Activated CD8-positive, alpha-beta T cell treated with anti-CD3 and anti-CD28 coated beads for 36 hours (primary cell): Measurements from ENCODE around the gene SPNS1. TPM values are rescaled to one million over a fixed set of nuclear protein-coding genes. Genes with fewer than 3 reads are reported as not detected.

Experiments
- ATAC-seq: fragments of 200-7000 bp; cut with Tn5 transposase; one replicate; pipeline ENCODE4 v1.10.0; 2021; ENCODE audit warnings: mild to moderate bottlenecking, moderate library complexity
- CTCF ChIA-PET: fragments of 350-600 bp; sonication (Branson Sonifier 250); formaldehyde crosslinking; loops from one replicate; lab custom pipeline; 2021; ENCODE audit warnings: antibody characterized with exemption; lab: Charles Lee
- POLR2A ChIA-PET: fragments of 350-600 bp; sonication (Branson Sonifier 250); formaldehyde crosslinking; loops from one replicate; lab custom pipeline; 2021; ENCODE audit warnings: antibody characterized with exemption; lab: Charles Lee
- DNase-seq: peaks from one replicate; pipeline ENCODE4 v3.0.0-alpha.2; 2020
- H3K27ac Mint-ChIP-seq: one replicate; pipeline ENCODE4 v1.8.0; 2021; ENCODE audit warnings: mild to moderate bottlenecking, mixed read lengths
- H3K27me3 Mint-ChIP-seq: one replicate; pipeline ENCODE4 v1.8.0; 2021; ENCODE audit warnings: mixed read lengths
- H3K36me3 Mint-ChIP-seq: one replicate; pipeline ENCODE4 v1.8.0; 2021; ENCODE audit warnings: low read depth, mixed read lengths
- H3K4me1 Mint-ChIP-seq: one replicate; pipeline ENCODE4 v1.8.0; 2021; ENCODE audit warnings: low read depth, mixed read lengths
- H3K4me3 Mint-ChIP-seq: one replicate; pipeline ENCODE4 v1.8.0; 2021; ENCODE audit warnings: mild to moderate bottlenecking, moderate library complexity, mixed read lengths
- H3K9me3 Mint-ChIP-seq: one replicate; pipeline ENCODE4 v1.8.0; 2021; ENCODE audit warnings: mixed read lengths
- intact Hi-C: fragments of 100-400 bp; cut with micrococcal nuclease; formaldehyde crosslinking; loops from one replicate; pipeline ENCODE4 v1.10.0; 2022
- total RNA-seq, 2 experiments: library from RNA; stranded (reverse); gene quantifications; one replicate each; pipeline ENCODE4 v1.2.3, GENCODE V29; 2021
- TF ChIP-seq, protein P1 (sequence below): fragments of 200-600 bp; IDR thresholded peaks from one replicate; pipeline ENCODE4 v1.8.0; 2022; ENCODE audit warnings: antibody characterized with exemption, mild to moderate bottlenecking

The SPNS1 gene
- total RNA-seq, 2 experiments from 2014 or later, result 14.6 to 18.2 TPM

DNA sequence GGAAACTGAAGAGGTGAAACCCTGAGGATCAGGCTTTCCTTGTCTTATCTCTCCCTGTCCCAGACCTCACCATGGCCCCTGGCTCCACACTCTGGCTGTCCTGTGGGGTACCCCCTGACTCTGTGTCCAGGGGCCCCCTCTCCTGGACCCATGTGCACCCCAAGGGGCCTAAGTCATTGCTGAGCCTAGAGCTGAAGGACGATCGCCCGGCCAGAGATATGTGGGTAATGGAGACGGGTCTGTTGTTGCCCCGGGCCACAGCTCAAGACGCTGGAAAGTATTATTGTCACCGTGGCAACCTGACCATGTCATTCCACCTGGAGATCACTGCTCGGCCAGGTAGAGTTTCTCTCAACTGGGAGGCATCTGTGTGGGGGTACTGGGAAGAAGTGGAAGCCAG lies 41.4 kb upstream of the SPNS1 start:
- TF ChIP-seq, protein P1, sequence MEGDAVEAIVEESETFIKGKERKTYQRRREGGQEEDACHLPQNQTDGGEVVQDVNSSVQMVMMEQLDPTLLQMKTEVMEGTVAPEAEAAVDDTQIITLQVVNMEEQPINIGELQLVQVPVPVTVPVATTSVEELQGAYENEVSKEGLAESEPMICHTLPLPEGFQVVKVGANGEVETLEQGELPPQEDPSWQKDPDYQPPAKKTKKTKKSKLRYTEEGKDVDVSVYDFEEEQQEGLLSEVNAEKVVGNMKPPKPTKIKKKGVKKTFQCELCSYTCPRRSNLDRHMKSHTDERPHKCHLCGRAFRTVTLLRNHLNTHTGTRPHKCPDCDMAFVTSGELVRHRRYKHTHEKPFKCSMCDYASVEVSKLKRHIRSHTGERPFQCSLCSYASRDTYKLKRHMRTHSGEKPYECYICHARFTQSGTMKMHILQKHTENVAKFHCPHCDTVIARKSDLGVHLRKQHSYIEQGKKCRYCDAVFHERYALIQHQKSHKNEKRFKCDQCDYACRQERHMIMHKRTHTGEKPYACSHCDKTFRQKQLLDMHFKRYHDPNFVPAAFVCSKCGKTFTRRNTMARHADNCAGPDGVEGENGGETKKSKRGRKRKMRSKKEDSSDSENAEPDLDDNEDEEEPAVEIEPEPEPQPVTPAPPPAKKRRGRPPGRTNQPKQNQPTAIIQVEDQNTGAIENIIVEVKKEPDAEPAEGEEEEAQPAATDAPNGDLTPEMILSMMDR, result no peak
- no peak for ATAC-seq
- intact Hi-C loops, result no loop called here
- Mint-ChIP-seq H3K4me3 (no peak overlapping the region), H3K4me1 (peaks cover 26% of the 10 kb centered on the region), H3K27me3 (no peaks in the 10 kb centered on the region), H3K27ac (no peak overlapping the region), H3K36me3 (no peaks in the 10 kb centered on the region), H3K9me3 (no peaks in the 10 kb centered on the region)
- ChIA-PET POLR2A (interaction anchor here (0.6 to 0.9 kb wide), 3 partner anchors 12 to 37 kb away, joined by 3 read pairs; no protein-coding TSS in a partner anchor), CTCF (interaction anchor here (12.2 kb wide), 1 partner anchor 12 kb away, joined by 87 read pairs; no protein-coding TSS in a partner anchor)
- no peak for DNase-seq

- Mint-ChIP-seq H3K4me3 (peak overlapping the region; percentile 72), H3K9me3 (no peaks in the 10 kb centered on the region), H3K27me3 (no peaks in the 10 kb centered on the region), H3K4me1 (peaks cover 24% of the 10 kb centered on the region), H3K27ac (no peak overlapping the region), H3K36me3 (no peaks in the 10 kb centered on the region)
- POLR2A ChIA-PET, result interaction anchor here (1.1 to 1.4 kb wide), 2 partner anchors 21 to 89 kb away, joined by 3 read pairs; partner anchors contain the start of gene TUFM
- TF ChIP-seq, protein P1, result no peak
- DNase-seq (no peak), ATAC-seq (no peak)
- CTCF ChIA-PET, result interaction anchor here (3.2 kb wide), 1 partner anchor 10 kb away, joined by 27 read pairs; no protein-coding TSS in a partner anchor
- intact Hi-C loops, result loop anchor here (5.0 kb wide), 1 partner anchor 63 kb away; no protein-coding TSS in a partner anchor
These were observed 39.2 kb upstream of the SPNS1 start for GRCh38 chr16:28935346-28935745.

DNA sequence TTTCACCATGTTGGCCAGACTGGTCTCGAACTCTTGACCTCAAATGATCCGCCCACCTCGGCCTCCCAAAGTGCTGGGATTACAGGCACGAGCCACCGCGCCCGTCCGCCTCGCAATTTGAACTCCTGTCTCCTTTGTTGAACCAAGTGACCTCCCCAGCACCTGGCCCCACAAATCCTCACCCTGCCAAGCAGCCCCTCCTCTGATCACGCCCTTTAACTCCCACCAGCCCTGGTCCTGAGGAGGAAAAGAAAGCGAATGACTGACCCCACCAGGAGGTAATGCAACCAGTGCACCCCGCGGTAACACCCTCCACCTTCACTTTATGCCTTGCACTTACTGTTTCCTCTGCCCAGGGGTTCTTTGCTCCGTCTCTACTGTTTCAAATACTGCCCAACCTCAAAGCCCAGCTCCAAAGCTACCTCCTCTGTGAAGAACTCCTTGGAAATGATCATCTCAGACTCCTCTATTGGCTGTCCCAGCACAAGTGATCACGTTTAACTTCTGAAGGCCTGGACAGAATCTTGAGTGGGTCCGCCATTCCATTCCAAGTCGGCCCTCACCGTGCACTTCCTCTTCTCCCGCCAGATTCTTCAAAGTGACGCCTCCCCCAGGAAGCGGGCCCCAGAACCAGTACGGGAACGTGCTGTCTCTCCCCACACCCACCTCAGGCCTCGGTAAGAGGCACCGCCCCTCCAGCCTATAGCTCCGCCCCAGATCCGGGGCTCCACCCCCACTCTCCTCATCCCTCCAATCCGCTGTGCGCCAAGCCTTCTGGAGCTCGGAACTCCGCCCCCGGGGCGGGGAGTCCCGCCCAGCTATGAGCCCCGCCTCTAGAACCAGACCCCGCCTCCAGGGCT lies 38.4 kb upstream of the SPNS1 start:
- ATAC-seq, result peak; percentile 100
- DNase-seq, result peak; percentile 93
- intact Hi-C loops, result loop anchor here (5.0 kb wide), 1 partner anchor 64 kb away; no protein-coding TSS in a partner anchor
- Mint-ChIP-seq H3K4me1 (peaks cover 16% of the 10 kb centered on the region), H3K9me3 (no peaks in the 10 kb centered on the region), H3K27me3 (no peaks in the 10 kb centered on the region), H3K36me3 (no peaks in the 10 kb centered on the region), H3K27ac (peak overlapping the region; percentile 51), H3K4me3 (peak overlapping the region; percentile 72)
- CTCF ChIA-PET, result interaction anchor here (0.7 to 3.2 kb wide), 4 partner anchors 9 to 14 kb away, joined by 3 to 27 read pairs (median 3); partner anchors contain the start of gene NFATC2IP
- POLR2A ChIA-PET, result interaction anchor here (1.0 to 1.4 kb wide), 5 partner anchors 11 to 100 kb away, joined by 3 to 6 read pairs (median 3); partner anchors contain the start of genes RABEP2 and TUFM
- TF ChIP-seq, protein P1, result no peak

- ChIA-PET CTCF (interaction anchor here (0.7 to 3.2 kb wide), 4 partner anchors 8 to 14 kb away, joined by 3 to 27 read pairs (median 3); partner anchors contain the start of gene NFATC2IP), POLR2A (interaction anchor here (1.0 to 1.4 kb wide), 5 partner anchors 12 to 101 kb away, joined by 3 to 6 read pairs (median 4); partner anchors contain the start of genes RABEP2 and TUFM)
- no peak for ATAC-seq
- Mint-ChIP-seq H3K27me3 (no peaks in the 10 kb centered on the region), H3K4me3 (peak overlapping the region; percentile 72), H3K27ac (peak overlapping the region; percentile 51), H3K36me3 (no peaks in the 10 kb centered on the region), H3K9me3 (no peaks in the 10 kb centered on the region), H3K4me1 (peaks cover 13% of the 10 kb centered on the region)
- intact Hi-C loops, result loop anchor here (5.0 kb wide), 1 partner anchor 64 kb away; no protein-coding TSS in a partner anchor
- no peak for DNase-seq
- TF ChIP-seq, protein P1, result no peak
These were observed 37.8 kb upstream of the SPNS1 start for GRCh38 chr16:28936784-28937155.
